Hepatocyte (in vitro differentiated cells): ENCODE measurements around the gene OLA1.

Experiments used
- EZH2 ChIP-seq: fragments of 200-600 bp; sonication (generic); IDR thresholded peaks from 2 replicates; pipeline ENCODE4 v1.6.1; 2016; ENCODE audit warnings: antibody characterized with exemption, mild to moderate bottlenecking, borderline replicate concordance
- TF ChIP-seq, protein P1 (sequence below): fragments of 200-600 bp; sonication (generic); IDR thresholded peaks from 2 replicates; pipeline ENCODE4 v1.5.1; 2016; ENCODE audit warnings: antibody characterized with exemption, mild to moderate bottlenecking; ENCODE audit not compliant: poor library complexity

- TF ChIP-seq, protein P1, sequence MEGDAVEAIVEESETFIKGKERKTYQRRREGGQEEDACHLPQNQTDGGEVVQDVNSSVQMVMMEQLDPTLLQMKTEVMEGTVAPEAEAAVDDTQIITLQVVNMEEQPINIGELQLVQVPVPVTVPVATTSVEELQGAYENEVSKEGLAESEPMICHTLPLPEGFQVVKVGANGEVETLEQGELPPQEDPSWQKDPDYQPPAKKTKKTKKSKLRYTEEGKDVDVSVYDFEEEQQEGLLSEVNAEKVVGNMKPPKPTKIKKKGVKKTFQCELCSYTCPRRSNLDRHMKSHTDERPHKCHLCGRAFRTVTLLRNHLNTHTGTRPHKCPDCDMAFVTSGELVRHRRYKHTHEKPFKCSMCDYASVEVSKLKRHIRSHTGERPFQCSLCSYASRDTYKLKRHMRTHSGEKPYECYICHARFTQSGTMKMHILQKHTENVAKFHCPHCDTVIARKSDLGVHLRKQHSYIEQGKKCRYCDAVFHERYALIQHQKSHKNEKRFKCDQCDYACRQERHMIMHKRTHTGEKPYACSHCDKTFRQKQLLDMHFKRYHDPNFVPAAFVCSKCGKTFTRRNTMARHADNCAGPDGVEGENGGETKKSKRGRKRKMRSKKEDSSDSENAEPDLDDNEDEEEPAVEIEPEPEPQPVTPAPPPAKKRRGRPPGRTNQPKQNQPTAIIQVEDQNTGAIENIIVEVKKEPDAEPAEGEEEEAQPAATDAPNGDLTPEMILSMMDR = no peak
- no peak for TF ChIP-seq EZH2
These were observed 34.1 kb upstream of the OLA1 start for GRCh38 chr2:174282441-174282840.
